Chondrocyte (in vitro differentiated cells): ENCODE data around the gene LAMTOR2. TPM values are rescaled to one million over a fixed set of nuclear protein-coding genes. Genes with fewer than 3 reads are reported as not detected.

Source experiments
- DNase-seq: peaks from one replicate; pipeline ENCODE4 v3.0.0; 2021; ENCODE audit warnings: mixed read lengths, low spot score
- H3K27ac Mint-ChIP-seq: one replicate; pipeline ENCODE4 v1.8.0; 2021; ENCODE audit warnings: mild to moderate bottlenecking, moderate library complexity, mixed read lengths; ENCODE audit not compliant: unreplicated experiment
- H3K27me3 Mint-ChIP-seq: 2 replicates; pipeline ENCODE4 v1.8.0; 2021; ENCODE audit warnings: low read depth, mixed read lengths
- H3K36me3 Mint-ChIP-seq: 2 replicates; pipeline ENCODE4 v1.8.0; 2021; ENCODE audit warnings: low read depth, mixed read lengths
- H3K4me1 Mint-ChIP-seq: 2 replicates; pipeline ENCODE4 v1.8.0; 2021; ENCODE audit warnings: low read depth, mild to moderate bottlenecking, mixed read lengths
- H3K4me3 Mint-ChIP-seq: one replicate; pipeline ENCODE4 v1.8.0; 2021; ENCODE audit warnings: mild to moderate bottlenecking, moderate library complexity, mixed read lengths; ENCODE audit not compliant: unreplicated experiment
- H3K9me3 Mint-ChIP-seq: 2 replicates; pipeline ENCODE4 v1.8.0; 2021; ENCODE audit warnings: low read depth, mixed read lengths
- CTCF ChIP-seq: fragments of 200-600 bp; sonication (generic); IDR thresholded peaks from 2 replicates; pipeline ENCODE4 v1.5.0; 2021; ENCODE audit warnings: antibody characterized with exemption, mild to moderate bottlenecking, moderate library complexity
- total RNA-seq: library from RNA; stranded (reverse); gene quantifications from 3 replicates; pipeline ENCODE4 v1.2.1, GENCODE V29; 2021

LAMTOR2 gene
- total RNA-seq, 1 donor from 2014 or later, result 55.0 TPM

GRCh38 chr1:156075775-156076204 is 21.2 kb downstream of the LAMTOR2 start:
- Mint-ChIP-seq H3K27me3 (no peaks in the 10 kb centered on the region), H3K36me3 (peaks cover 6% of the 10 kb centered on the region), H3K4me1 (peaks cover 51% of the 10 kb centered on the region), H3K9me3 (no peaks in the 10 kb centered on the region), H3K4me3 (no peak overlapping the region), H3K27ac (no peak overlapping the region)
- no peak for DNase-seq
- no peak for TF ChIP-seq CTCF

GRCh38 chr1:156076609-156077429 is 22.2 kb downstream of the LAMTOR2 start:
- Mint-ChIP-seq H3K27me3 (no peaks in the 10 kb centered on the region), H3K27ac (no peak overlapping the region), H3K9me3 (no peaks in the 10 kb centered on the region), H3K4me3 (peak overlapping the region; percentile 9), H3K36me3 (peaks cover 6% of the 10 kb centered on the region), H3K4me1 (peaks cover 56% of the 10 kb centered on the region)
- DNase-seq, result no peak
- no peak for TF ChIP-seq CTCF

- Mint-ChIP-seq H3K36me3 (peaks cover 6% of the 10 kb centered on the region), H3K4me3 (peak overlapping the region; percentile 9), H3K27me3 (no peaks in the 10 kb centered on the region), H3K9me3 (no peaks in the 10 kb centered on the region), H3K27ac (no peak overlapping the region), H3K4me1 (peaks cover 56% of the 10 kb centered on the region)
- DNase-seq, result no peak
- no peak for TF ChIP-seq CTCF
Measured at GRCh38 chr1:156077430-156077760, 22.8 kb downstream of the LAMTOR2 start.

GRCh38 chr1:156078728-156079127 is 24.1 kb downstream of the LAMTOR2 start:
- no peak for DNase-seq
- H3K4me3 Mint-ChIP-seq, result peak overlapping the region; percentile 19
- no peaks in the 10 kb centered on the region for H3K27me3 Mint-ChIP-seq
- no peak for TF ChIP-seq CTCF
- H3K27ac Mint-ChIP-seq, result peak overlapping the region; percentile 69
- H3K36me3 Mint-ChIP-seq, result peaks cover 6% of the 10 kb centered on the region
- H3K4me1 Mint-ChIP-seq, result peaks cover 64% of the 10 kb centered on the region
- no peaks in the 10 kb centered on the region for H3K9me3 Mint-ChIP-seq

GRCh38 chr1:156079762-156080161 is 25.2 kb downstream of the LAMTOR2 start:
- H3K9me3 Mint-ChIP-seq, result no peaks in the 10 kb centered on the region
- H3K27ac Mint-ChIP-seq, result no peak overlapping the region
- H3K4me3 Mint-ChIP-seq, result peak overlapping the region; percentile 90
- no peak for DNase-seq
- no peak for TF ChIP-seq CTCF
- peaks cover 73% of the 10 kb centered on the region for H3K4me1 Mint-ChIP-seq
- H3K36me3 Mint-ChIP-seq, result peaks cover 4% of the 10 kb centered on the region
- no peaks in the 10 kb centered on the region for H3K27me3 Mint-ChIP-seq
